Activated CD4-positive, CD25-positive, alpha-beta regulatory T cell treated with anti-CD3 and anti-CD28 coated beads, Interleukin-2, amount 50 U/mL, for 24 hours (primary cell): ENCODE results near the gene NAMPT.

Experiments
- ATAC-seq, 2 donors: fragments of 150-1000 bp; cut with Tn5 transposase; one replicate each; pipeline ENCODE4 v1.10.0; 2021; ENCODE audit warnings: mild to moderate bottlenecking in 1 of 2, moderate library complexity in 1 of 2

Gene NAMPT

GRCh38 chr7:106270122-106270977 is 14.4 kb downstream of the NAMPT start:
- ATAC-seq = no peak

GRCh38 chr7:106269254-106269961 is 15.4 kb downstream of the NAMPT start:
- ATAC-seq = no peak

GRCh38 chr7:106265133-106265532 is 19.6 kb downstream of the NAMPT start:
- ATAC-seq = no peak

GRCh38 chr7:106262221-106262881 is 22.4 kb downstream of the NAMPT start:
- ATAC-seq = no peak

GRCh38 chr7:106260136-106260561 is 24.6 kb downstream of the NAMPT start:
- ATAC-seq = peak in 1 of 2 donors; percentile 25

- ATAC-seq = no peak
Measured at GRCh38 chr7:106258789-106259188, 26.0 kb downstream of the NAMPT start.

GRCh38 chr7:106257752-106258151 is 27.0 kb downstream of the NAMPT start:
- no peak for ATAC-seq

DNA sequence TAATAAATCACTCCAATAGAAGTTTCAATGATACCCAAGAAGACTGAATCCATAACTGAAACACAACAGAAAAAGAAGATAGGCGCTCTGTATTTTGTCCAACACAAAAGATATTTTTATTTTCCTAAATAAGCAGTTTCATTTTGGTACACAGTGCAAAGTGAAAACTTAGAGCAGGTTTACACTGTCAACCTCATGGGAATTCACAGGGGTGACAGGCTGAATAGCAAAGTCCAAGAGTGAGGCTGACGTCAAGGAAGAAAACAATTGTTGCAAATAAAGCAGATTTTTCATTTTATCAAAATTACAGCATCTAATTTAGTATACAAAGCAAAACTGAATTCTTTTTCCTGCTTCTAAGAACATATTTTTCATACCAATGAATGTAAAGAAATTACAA is 28.6 kb downstream of the NAMPT start:
- no peak for ATAC-seq

- ATAC-seq = peak; percentile 46 to 56
Measured at GRCh38 chr7:106255246-106255645, 29.5 kb downstream of the NAMPT start.

DNA sequence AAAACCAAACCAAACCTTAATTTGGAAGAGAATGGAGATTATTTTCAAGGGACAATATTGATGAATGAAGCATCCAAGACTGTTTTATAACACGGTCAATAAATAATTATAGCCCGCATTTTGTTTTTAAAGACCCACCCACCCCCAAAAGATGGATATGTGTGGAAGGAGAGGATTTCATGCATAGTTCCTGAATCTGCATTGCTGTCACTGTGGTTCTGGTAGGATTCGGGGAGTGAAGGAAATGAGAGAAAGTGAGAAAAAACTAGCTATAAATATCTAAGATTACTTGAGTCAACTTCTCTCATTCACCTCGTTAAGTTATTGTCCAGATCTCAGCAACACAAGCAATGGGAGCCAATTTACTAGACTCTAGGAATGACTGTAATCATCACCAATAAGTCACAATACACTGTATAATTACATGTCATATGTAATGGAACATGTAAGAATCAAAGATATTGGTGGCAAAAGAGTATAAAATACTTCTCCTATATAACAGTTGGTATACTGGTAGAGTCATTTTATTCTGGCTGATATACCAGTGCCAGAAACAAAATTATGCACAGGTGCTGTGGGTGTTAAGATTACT is 30.2 kb downstream of the NAMPT start:
- peak; percentile 12 to 37 for ATAC-seq

DNA sequence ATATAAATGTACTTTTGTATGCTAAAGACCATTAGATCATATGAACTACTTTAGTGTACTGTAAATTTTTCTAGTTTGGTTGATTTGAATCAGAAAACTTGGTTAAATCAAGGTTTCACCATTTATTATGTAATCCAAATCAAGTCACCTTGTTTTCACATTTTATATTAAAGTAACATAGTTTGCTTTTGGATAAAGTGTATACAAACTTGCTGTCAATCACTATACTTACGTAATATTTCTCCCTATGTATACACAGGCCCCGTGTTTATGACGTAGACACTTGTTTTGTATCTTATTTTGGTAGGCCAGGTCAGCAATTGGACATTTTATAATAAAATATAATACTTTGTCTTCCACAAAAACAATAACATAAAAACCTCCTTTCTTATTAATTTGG is 32.2 kb downstream of the NAMPT start:
- ATAC-seq = no peak

DNA sequence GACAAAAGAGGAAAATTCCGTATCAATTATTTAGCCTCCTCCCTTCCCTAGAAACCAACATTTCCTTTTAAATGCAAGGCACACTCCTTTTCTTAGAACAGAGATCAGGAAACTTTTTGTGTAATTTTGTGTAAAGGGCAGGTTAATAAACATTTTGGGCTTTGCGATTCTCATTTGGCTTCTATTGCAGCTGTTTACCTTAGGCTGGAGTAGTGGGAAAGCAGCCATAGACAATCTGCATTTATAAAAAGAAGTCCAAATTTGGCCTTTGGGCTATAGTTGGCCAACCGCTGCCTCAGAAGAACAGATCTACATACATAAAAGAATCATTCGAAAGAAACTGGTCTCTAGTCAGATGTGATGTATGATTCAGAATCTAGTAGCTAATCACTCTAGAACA is 35.3 kb downstream of the NAMPT start:
- no peak for ATAC-seq

DNA sequence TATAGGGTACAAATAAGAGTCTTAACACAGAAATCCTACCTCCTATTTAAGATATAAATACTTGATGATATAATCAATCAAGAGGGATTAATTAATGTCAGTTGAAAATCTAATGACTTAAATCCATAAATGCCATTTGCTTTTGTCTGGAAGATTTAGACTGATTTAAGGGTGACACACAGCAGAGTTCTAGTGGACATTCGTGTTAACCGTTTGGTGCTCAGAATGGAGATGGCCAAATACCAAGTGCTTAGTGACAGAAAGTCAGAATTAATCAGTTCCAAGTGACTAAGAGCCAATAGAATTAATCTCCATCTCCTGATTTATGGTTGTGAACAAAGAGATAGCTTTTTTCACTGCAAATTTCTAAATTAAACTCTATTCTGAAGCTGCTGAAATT is 36.2 kb downstream of the NAMPT start:
- no peak for ATAC-seq

- peak in 1 of 2 donors; percentile 12 for ATAC-seq
Measured at GRCh38 chr7:106247841-106248240, 36.9 kb downstream of the NAMPT start.

DNA sequence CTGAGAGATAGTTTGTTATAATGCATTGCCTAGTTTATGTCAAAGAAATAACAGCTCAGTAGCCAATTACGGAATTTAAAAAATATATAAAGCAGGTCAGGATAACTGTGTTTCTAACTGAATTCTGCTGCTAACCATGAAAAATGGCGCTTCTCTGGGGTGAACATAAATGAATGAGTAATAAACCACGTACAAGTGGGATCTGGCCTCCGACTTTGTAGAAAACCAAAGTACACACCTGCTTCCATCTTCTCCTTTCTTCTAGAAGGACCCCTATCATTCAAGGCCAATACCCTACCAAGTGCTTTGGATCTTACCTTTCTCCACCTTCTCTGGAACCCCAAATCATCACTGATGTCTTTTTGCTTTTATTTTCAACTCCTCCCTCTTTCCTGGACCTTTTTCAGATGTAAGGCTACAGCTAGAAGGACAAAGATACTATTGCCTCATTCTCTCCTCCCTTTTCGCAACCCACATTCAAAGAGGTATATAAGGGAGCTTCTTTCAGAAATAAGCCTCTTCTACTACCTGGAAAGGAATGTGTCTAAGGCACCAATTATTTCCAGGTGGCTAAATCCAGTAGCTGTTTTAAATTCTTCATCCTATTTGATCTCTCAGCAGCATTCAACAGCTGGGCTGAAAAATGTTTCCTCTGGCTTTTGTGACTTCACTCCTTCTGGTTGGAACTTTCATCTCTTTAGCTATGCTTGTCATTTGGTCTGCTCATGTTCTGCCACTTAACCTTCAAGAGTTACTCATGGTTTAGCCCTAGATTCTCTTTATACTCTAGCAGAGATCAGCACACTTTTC is 37.7 kb downstream of the NAMPT start:
- ATAC-seq = peak in 1 of 2 donors; percentile 15

DNA sequence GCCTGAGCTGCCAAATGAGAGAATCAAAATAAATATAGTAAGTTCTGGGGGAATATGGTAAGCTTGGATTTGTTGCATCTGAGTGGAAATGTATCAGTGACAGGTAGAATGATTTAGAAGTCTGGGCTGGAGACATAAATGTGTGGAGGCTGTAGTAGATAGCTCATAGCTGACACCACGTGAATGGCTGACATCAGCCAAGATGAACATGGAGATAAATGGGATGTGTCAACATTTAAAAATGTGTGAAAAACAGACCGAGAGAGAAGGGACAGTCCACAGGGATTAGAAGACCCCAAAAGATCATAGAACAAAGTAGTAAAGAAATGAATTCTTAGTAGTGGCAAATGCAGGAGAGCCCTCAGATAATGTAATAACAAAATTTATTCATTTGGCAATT is 40.9 kb downstream of the NAMPT start:
- ATAC-seq = no peak

- no peak for ATAC-seq
Measured at GRCh38 chr7:106239406-106239805, 45.4 kb downstream of the NAMPT start.

DNA sequence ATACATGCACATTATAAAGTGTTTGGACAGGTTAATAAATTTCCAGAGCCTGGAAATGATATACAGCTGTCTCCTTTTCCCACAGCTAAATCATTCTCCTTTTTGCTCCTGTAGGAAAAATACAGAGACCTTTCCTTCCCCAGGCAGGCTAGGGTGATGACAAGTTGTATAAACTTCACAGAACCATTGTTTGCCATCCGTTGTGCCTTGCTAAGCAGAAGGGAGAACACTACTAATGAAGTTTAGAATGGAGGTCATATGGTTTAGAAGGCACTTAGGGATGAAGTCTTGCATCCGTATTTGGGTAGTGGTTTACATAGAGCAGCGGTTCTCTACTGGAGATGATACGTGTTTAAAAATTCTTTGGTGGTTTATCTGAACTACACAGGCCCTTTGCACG is 46.0 kb downstream of the NAMPT start:
- no peak for ATAC-seq

DNA sequence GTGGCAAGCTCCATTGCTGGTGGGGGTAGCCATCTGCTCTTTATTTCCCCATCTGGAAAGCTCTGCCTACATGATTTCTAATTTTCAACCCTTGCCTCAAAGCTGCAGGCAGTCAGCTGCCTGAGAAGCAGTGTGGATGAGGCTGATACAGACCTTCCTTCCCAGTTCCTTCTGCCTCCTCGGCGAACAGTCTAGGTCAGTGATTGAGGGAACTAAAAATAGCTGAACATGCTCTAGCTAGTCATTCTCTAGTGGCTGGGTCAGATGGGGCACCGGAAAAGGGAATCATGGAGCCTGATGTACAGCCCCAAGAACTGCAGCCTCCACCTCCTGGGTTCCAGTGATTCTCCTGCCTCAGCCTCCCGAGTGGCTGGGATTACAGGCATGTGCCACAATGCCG is 48.7 kb downstream of the NAMPT start:
- ATAC-seq = no peak

DNA sequence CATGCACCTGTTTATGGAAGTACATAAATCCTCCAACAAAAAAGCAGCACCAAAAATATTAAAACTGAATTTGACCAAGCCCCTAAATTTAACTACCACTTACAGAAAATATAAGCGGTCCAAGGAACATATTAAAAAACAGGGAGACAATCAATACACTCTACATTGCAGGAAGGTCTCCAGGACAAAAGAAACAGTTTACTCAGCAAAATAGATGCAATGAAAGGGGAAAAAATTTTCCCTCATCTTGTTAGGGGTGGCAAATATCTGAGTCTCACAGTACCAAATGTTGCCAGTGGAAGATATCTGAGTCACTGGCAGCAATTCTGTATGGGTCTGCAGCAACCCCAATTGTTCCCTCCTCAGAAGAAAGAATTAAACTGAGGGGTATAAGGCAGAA is 50.4 kb downstream of the NAMPT start:
- no peak for ATAC-seq

GRCh38 chr7:106231856-106232490 is 52.8 kb downstream of the NAMPT start:
- ATAC-seq = no peak

DNA sequence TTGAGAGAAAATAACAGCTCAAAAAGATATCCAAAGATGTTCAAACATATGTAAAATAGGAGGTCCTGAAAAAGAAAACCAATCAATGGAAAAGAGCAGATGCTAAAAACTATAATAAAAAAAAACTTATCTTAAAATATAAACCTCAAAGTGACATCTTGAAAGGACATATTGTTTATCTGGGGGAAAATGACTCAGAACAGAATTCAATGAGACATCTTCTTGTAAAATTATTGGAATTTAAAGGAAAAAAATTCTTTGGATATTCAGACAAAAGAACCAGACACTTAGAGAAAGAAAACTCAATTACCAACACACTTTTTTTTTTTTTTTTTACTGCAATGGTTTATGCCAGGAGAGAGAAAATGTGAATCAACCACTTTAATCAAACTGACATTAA is 58.9 kb downstream of the NAMPT start:
- no peak for ATAC-seq
